ENCODE measurements around the gene GZF1.

Gene GZF1

DNA sequence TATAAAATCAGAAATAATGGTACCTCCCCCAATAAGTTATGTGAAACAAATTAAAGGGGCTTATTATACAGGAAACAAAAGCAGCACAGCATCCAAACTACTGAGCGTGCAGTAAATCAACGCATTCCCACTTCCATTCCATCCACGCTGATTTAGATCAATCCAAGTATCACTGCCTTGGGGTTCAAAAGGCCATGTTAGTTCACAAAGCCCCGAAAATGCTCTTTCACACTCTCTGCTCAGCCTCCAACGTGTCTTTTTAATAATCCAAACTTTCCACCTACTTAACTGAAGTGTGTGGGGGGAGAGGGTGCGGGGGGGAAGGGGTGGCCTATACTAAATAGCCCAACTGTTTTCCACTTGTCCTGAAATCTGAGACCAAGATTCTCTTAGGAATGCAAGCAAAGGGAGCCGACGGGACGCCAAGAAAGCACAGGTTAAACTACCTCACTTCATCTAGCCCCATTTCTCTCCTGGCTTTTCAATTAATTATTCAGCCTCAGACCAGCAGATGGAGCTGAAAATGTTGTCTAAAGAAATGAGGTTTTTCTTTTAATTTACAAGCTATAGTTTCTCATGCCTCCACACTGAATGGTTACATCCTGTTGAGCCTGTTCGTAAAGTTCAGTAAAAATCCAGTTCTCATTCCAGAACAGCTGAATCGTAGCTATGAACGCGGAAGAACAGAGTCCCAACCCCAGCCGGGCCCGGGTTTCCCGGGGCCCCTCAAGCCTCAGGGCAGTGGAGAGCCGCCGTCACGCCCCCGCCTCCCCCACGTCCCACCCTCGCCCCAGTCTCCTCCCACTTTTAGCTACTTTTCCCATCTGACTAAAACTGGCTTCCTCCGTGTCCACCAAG lies 12.4 kb upstream of the GZF1 start:
- no peaks in the 10 kb centered on the region for H3K36me3 ChIP-seq (ENCODE audit: control insufficient read depth, insufficient read depth, low read length)
- H3K4me3 ChIP-seq (ENCODE audit: low read length) = peak overlapping the region; percentile 90
- H3K9ac ChIP-seq (ENCODE audit: low read length) = peak overlapping the region; percentile 98
- peaks cover 10% of the 10 kb centered on the region for H3K4me1 ChIP-seq (ENCODE audit: control insufficient read depth, insufficient read depth, low read length)
- no peaks in the 10 kb centered on the region for H3K27me3 ChIP-seq (ENCODE audit: control insufficient read depth, insufficient read depth, low read length)
- H3K27ac ChIP-seq (ENCODE audit: low read depth, low read length) = peak overlapping the region; percentile 100

DNA sequence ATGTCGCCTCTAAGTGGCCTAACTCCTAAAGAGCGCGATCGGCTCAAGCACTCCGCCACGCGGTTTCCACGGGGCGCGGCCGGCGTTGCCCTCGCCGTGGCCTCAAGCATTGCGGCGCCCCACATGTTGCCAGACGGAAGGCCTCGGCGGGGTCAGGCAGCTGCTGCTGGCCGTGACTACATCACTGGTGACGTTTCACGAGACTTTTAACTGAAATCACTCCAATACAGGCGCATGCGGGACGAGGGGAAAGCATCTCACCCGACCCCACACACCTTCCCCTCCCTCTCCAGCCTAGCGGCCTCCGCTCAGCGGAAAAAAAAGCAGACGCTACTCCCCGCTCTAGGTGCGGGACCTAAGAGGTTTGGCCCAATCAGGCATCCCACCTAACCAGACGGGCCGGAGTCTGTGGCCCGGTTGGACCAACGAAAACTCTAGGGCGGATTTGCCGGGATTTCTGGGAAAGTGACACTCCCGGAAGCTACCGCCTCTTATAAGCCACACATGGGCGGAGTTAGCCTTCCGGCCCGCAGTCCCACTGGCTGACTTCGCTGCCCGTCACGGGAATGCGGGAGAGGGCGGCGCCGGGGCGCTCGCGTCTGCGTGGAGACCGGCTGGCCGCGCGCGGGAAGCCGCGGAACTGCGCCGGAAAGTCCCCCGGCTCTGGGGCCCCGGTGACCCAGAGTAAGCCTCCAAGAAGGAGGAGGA lies 11.6 kb upstream of the GZF1 start, which contains the start of gene NXT1:
NXT1 (plus strand) TSS at position 596 of the 708 bp plus-strand sequence. CDS start 3,251 bp downstream, outside the sequence.
- no peaks in the 10 kb centered on the region for H3K27me3 ChIP-seq (ENCODE audit: control insufficient read depth, insufficient read depth, low read length)
- peak within 1 kb of the TSS; percentile 100 for H3K27ac ChIP-seq (ENCODE audit: low read depth, low read length)
- H3K4me1 ChIP-seq (ENCODE audit: control insufficient read depth, insufficient read depth, low read length) = peaks cover 10% of the 10 kb centered on the region
- no peaks in the 10 kb centered on the region for H3K36me3 ChIP-seq (ENCODE audit: control insufficient read depth, insufficient read depth, low read length)
- H3K4me3 ChIP-seq (ENCODE audit: low read length) = peak within 1 kb of the TSS; percentile 90
- H3K9ac ChIP-seq (ENCODE audit: low read length) = peak within 1 kb of the TSS; percentile 98

DNA sequence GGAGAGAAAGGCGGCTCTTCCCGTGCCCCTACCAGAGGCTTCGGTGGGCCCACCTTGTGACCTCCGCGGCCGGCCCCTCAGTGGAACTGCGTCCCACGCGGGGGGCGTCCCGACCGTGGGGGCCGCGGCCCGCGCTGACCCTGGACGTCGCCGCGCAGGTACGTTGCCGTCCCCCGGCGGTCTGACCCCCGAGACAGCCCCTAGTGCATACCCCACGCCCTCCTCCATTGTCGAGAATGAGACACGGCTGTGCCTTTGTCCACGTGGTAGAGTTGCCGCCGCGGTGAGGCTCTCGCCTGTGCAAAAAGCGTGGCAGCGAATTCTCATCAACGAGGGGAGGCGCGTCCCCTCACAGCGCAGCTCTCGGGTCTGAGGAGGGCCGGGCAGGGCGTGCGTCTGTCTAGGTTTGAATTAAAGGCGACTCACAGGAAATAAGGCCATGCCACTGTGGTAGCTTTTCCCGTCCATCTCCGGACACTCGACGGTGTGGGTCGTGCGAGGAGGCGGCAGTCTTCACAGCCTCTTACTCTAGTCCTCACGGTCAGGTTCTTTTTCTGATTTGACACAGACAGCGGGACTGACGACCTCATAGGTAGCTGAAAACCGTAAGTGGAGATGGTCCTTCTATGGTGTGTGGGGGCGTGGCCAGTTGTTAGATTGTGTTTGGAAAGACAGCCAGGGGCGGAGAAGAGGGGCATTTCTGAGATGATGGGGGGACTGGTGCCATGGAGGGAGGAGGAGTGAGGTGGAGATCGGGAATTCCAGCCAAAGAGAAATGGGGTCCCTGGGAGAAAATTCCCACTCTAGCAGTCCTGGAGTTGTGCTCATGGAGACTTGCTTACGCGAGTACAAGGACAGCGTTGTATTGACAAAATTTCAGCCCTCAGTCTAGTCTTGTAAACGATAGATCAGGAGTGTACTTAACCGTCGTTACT lies 10.8 kb upstream of the GZF1 start:
- Histone ChIP-seq H3K27ac (ENCODE audit: low read depth, low read length) (peak overlapping the region; percentile 100), H3K4me1 (ENCODE audit: control insufficient read depth, insufficient read depth, low read length) (peaks cover 10% of the 10 kb centered on the region), H3K4me3 (ENCODE audit: low read length) (peak overlapping the region; percentile 90), H3K9ac (ENCODE audit: low read length) (peak overlapping the region; percentile 89), H3K27me3 (ENCODE audit: control insufficient read depth, insufficient read depth, low read length) (no peaks in the 10 kb centered on the region), H3K36me3 (ENCODE audit: control insufficient read depth, insufficient read depth, low read length) (no peaks in the 10 kb centered on the region)

DNA sequence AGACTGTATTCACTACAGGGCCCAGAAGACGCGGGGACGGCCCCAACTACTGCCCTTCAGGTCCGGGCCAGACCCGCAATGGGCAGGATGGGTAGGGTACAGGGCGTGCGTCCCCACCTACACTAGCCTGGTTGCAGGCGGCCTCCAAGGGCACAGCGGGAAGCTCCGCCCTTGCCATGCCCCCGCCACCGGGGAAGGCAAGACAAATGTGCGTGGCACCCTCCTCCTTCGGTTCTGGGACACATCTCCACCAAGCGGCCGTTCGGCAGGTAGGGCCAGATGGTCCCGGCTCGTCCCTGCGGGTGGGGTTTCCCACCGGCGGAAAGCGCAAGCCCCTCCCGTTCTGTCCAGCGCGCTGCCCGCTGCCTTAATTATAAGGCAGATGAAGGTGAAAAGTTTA lies 5.8 kb upstream of the GZF1 start:
- peaks cover 17% of the 10 kb centered on the region for H3K4me1 ChIP-seq (ENCODE audit: control insufficient read depth, insufficient read depth, low read length)
- H3K27me3 ChIP-seq (ENCODE audit: control insufficient read depth, insufficient read depth, low read length) = no peaks in the 10 kb centered on the region
- H3K4me3 ChIP-seq (ENCODE audit: low read length) = no peak overlapping the region
- H3K36me3 ChIP-seq (ENCODE audit: control insufficient read depth, insufficient read depth, low read length) = no peaks in the 10 kb centered on the region
- no peak overlapping the region for H3K27ac ChIP-seq (ENCODE audit: low read depth, low read length)
- H3K9ac ChIP-seq (ENCODE audit: low read length) = no peak overlapping the region

DNA sequence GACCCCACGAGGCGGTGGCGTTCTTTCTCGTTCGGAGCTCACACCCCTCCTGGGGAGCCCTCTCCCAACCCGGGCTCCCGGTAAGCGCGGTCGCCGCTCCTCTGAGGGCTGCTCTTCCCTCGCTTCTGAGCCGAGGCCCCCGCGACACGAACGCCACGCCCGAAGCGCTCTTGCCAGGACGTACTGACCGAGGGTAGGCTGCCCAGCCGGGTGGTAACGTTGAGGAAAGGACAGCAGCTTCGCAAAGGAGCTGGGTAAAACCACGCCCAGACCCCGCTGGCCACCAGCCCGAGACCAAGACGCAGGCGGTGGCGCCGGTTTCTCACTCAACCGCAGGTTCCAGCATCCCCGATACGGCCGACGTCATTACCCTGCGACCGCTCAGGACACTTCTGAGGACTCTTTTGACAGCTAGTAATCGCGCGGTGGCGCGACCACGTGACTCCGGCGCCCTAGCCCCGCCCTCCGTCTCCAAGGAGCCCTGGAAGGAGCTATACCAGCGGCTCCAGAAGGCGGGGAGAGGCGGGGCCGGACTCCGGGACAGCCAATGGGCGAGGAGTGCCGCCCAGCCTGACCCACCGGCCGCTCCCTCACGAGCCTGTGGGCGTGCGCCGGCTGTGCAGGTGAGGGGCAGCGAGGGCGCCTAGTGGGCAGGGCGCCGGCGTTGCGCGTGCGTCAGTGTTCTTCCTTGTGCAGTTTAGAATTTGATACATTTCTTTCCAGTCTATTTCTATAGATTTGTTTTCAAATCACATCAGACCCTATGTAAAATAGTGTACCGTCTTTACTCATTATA lies 4.0 kb upstream of the GZF1 start:
- H3K36me3 ChIP-seq (ENCODE audit: control insufficient read depth, insufficient read depth, low read length) = no peaks in the 10 kb centered on the region
- H3K27ac ChIP-seq (ENCODE audit: low read depth, low read length) = peak overlapping the region; percentile 94
- H3K4me1 ChIP-seq (ENCODE audit: control insufficient read depth, insufficient read depth, low read length) = peaks cover 15% of the 10 kb centered on the region
- H3K9ac ChIP-seq (ENCODE audit: low read length) = peak overlapping the region; percentile 88
- peak overlapping the region; percentile 93 for H3K4me3 ChIP-seq (ENCODE audit: low read length)
- no peaks in the 10 kb centered on the region for H3K27me3 ChIP-seq (ENCODE audit: control insufficient read depth, insufficient read depth, low read length)

DNA sequence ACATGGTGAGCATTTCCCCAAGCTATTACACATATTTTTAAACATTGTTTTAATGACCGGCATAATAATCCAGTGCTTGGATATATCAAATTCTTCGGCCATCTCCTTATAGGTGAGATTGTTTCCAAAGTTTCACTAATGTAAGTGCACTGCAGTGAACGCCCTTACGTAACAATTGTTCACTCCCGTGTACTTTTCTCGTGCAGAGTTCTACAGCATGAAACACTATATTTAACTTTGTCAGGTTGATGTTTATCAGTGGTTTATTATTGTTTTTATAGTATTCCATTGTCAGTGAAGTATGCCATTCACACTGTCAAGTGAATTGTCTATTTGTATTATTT lies 3.4 kb upstream of the GZF1 start:
- no peaks in the 10 kb centered on the region for H3K27me3 ChIP-seq (ENCODE audit: control insufficient read depth, insufficient read depth, low read length)
- no peak overlapping the region for H3K9ac ChIP-seq (ENCODE audit: low read length)
- H3K36me3 ChIP-seq (ENCODE audit: control insufficient read depth, insufficient read depth, low read length) = no peaks in the 10 kb centered on the region
- peak overlapping the region; percentile 81 for H3K27ac ChIP-seq (ENCODE audit: low read depth, low read length)
- H3K4me1 ChIP-seq (ENCODE audit: control insufficient read depth, insufficient read depth, low read length) = peaks cover 20% of the 10 kb centered on the region
- H3K4me3 ChIP-seq (ENCODE audit: low read length) = peak overlapping the region; percentile 54

DNA sequence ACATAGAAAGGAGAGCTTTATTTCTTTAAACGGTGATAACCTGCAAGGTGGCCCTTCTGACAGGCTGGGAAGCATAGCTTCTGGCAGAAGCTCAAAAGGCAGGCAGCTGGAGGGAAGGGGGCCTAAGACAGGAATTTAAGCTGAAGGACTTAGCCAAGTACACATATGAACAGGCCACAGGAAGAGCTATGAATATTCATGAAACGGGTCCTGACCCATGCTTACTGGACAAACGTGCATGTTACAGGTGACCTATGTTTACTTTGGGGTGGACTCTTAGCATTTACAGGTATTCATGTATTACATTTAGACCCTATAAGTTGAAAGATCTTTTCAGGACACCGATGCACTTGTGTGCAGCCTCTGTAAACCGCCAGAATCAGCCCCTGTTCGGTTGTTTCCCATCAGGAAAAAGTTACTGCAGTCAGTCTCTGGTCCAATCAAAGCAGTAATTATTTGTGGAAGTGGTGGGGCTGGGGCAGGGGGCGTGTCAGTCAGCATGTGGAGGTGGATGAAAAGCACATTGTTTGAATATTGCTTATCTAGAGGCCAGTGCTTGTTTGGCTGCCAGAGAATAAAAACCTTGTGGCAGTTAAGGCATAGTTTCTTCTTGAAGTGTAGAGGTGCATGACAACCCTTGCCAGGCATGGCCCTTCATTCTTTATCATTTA lies 2.9 kb upstream of the GZF1 start:
- Histone ChIP-seq H3K27ac (ENCODE audit: low read depth, low read length) (no peak overlapping the region), H3K27me3 (ENCODE audit: control insufficient read depth, insufficient read depth, low read length) (no peaks in the 10 kb centered on the region), H3K4me3 (ENCODE audit: low read length) (peak overlapping the region; percentile 54), H3K36me3 (ENCODE audit: control insufficient read depth, insufficient read depth, low read length) (no peaks in the 10 kb centered on the region), H3K9ac (ENCODE audit: low read length) (no peak overlapping the region), H3K4me1 (ENCODE audit: control insufficient read depth, insufficient read depth, low read length) (peaks cover 20% of the 10 kb centered on the region)

DNA sequence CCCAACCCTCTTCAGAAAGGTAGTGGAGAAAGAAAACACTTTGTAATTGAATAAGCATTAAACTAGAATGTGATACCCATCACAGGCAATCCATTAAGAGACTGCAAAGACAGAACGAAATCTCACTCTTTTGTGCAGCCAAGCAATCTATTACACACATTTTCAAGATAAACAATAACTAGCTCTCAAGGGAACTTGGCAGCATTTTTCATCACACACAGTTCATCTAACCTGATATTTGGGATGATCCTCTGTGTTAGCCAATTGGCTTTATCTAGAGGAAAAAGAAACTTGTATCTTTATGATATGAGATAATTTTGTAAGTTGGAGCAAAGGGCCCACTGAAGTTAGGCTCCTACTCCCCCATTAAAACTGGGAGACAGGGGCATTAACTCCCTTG lies 1.5 kb upstream of the GZF1 start:
- H3K4me1 ChIP-seq (ENCODE audit: control insufficient read depth, insufficient read depth, low read length) = peaks cover 20% of the 10 kb centered on the region

DNA sequence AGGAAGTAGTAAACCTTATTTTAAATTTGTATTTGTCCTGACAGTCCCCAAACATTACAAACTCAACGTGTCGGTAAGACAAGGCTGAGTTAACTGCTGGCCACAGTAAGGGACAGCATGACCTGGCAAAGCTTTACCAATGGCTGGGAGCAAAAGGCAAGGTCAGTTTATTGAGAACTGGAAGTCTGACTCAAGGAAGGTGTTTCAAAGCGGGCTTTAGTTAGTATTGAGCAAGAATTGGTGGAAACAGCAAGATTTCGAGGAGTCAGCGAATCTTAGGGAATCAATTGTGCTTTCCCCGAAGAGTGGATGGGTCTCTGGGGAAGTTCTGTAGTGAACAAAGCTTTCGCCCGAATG lies 885 bp upstream of the GZF1 start:
- peaks cover 20% of the 10 kb centered on the region for H3K4me1 ChIP-seq (ENCODE audit: control insufficient read depth, insufficient read depth, low read length)

More for the DNA sequence above, 1.5 kb upstream of the GZF1 start:
- no peak overlapping the region for H3K9ac ChIP-seq (ENCODE audit: low read length)
- no peak overlapping the region for H3K4me3 ChIP-seq (ENCODE audit: low read length)
- H3K27me3 ChIP-seq (ENCODE audit: control insufficient read depth, insufficient read depth, low read length) = no peaks in the 10 kb centered on the region
- peak overlapping the region; percentile 98 for H3K27ac ChIP-seq (ENCODE audit: low read depth, low read length)
- H3K36me3 ChIP-seq (ENCODE audit: control insufficient read depth, insufficient read depth, low read length) = peaks cover 5% of the 10 kb centered on the region

DNA sequence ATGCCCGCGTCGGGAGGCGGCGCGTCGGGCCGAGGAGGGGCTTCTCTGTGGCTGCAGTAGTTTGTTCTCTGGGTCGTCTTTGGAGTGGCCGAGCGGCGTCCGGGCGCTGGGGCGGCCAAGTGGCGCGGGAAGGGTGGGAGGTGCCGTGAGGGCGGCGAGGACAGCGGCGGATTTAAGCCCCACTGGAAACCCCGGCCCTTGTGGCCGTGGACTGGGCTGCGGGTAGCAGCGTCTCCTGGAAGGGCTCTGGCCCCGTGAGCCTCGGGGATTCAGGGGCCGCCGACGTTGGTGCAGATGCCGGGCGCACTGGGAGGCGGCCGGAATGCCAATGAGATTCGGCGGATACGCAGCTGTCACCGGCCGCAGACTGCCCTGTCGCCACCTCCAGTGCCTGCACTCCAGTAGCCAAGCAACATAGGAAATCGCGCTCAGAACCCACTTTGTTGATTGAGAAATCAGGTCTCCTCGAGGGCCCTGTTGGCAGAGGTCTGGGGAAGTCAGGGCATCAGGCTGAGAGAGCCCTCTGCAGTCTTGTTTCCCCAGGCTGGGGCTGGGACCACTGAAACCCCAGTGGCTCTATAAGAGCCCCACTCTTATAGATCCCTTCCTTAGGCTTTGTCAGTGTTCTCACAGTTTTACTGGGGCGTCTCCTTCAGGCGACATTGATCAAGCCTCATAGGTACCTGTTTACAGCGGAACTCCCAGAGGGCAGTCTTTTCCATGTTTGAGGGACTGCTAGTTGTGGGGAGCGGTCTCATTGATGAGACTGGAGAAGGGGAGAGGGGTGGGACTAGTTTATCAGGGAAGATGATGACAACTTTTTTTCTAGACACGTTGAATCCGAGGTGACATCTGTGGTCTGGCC lies 642 bp downstream of the GZF1 start:
- H3K4me3 ChIP-seq (ENCODE audit: low read length) = peak overlapping the region; percentile 76
- peak overlapping the region; percentile 90 for H3K9ac ChIP-seq (ENCODE audit: low read length)
- peak overlapping the region; percentile 89 for H3K27ac ChIP-seq (ENCODE audit: low read depth, low read length)
- H3K4me1 ChIP-seq (ENCODE audit: control insufficient read depth, insufficient read depth, low read length) = peaks cover 20% of the 10 kb centered on the region
- H3K27me3 ChIP-seq (ENCODE audit: control insufficient read depth, insufficient read depth, low read length) = no peaks in the 10 kb centered on the region
- H3K36me3 ChIP-seq (ENCODE audit: control insufficient read depth, insufficient read depth, low read length) = peaks cover 10% of the 10 kb centered on the region

More for the DNA sequence above, 885 bp upstream of the GZF1 start:
- H3K27ac ChIP-seq (ENCODE audit: low read depth, low read length) = peak overlapping the region; percentile 98
- no peaks in the 10 kb centered on the region for H3K27me3 ChIP-seq (ENCODE audit: control insufficient read depth, insufficient read depth, low read length)
- H3K9ac ChIP-seq (ENCODE audit: low read length) = peak overlapping the region; percentile 97
- H3K4me3 ChIP-seq (ENCODE audit: low read length) = peak overlapping the region; percentile 88
- H3K36me3 ChIP-seq (ENCODE audit: control insufficient read depth, insufficient read depth, low read length) = peaks cover 10% of the 10 kb centered on the region
